H1 (cell line): ENCODE data around the gene LGR4. TPM values are rescaled to one million over a fixed set of nuclear protein-coding genes. Genes with fewer than 3 reads are reported as not detected.

Experiments
- BRCA1 ChIP-seq: IDR thresholded peaks from 2 replicates; pipeline ENCODE4 v1.6.1; 2012; ENCODE audit warnings: low read depth, low read length, improper control_type of control experiment
- CEBPB ChIP-seq: IDR thresholded peaks from 2 replicates; pipeline ENCODE4 v1.6.1; 2012; ENCODE audit warnings: low read depth, low read length
- polyA plus RNA-seq, 7 experiments: library from polyadenylated mRNA; depleted of rRNA in 3 of 7; stranded (reverse) in 5 of 7; unstranded in 2 of 7; fragments of >200 nt in 5 of 7; fragments of 200-250 nt in 2 of 7; gene quantifications; 1 replicate in 5 of 7; 2 replicates in 1 of 7; 4 replicates in 1 of 7; pipeline versions ENCODE4 v1.2.1 to v1.2.3, GENCODE V29; 2011 to 2013; ENCODE audit warnings: missing spikeins in 2 of 7, mixed read lengths in 2 of 7
- total RNA-seq: library from RNA; stranded (reverse); fragmentation: NEBNext Ultra II Directional; extraction: Animal tissue kit (Norgen Biotek cat#: 25700); gene quantifications from 2 replicates; pipeline ENCODE4 v1.2.1, GENCODE V29; 2021
- TF ChIP-seq, protein P1 (sequence below): IDR thresholded peaks from 2 replicates; pipeline ENCODE4 v1.6.1; 2012; ENCODE audit warnings: inconsistent platforms

Gene LGR4
- total and polyA plus RNA-seq, 2 of the 8 experiments (the other 6 are each of a cell fraction or from before 2014, with no cell fraction given), result 26.6 to 61.7 TPM

DNA sequence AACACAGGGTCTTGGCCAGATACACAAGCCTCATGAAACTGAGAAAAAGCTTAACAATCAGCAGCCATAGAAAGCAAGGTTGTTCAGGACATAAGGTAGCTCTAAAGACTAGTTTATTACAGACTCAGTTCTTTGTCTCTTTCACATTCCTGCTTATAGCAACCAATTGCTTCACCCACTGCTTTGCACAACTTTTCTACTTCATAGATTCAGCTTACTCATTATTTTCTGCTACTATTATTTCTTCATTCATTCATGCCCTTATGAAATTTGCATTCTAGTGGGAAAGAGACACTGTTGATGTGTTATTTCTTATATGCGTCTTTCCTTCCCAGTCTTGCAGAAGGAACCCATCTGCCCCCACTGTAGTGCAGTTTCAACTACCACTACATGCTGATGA lies 114.3 kb downstream of the LGR4 start (continued):
- TF ChIP-seq CEBPB (no peak), BRCA1 (no peak)
- TF ChIP-seq, protein P1, sequence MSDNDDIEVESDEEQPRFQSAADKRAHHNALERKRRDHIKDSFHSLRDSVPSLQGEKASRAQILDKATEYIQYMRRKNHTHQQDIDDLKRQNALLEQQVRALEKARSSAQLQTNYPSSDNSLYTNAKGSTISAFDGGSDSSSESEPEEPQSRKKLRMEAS, result no peak
